ENCODE data around the gene SMPD4. TPM values are rescaled to one million over a fixed set of nuclear protein-coding genes. Genes with fewer than 3 reads are reported as not detected.
"Not testable (repeated sequence)": the region's sequence is repeated elsewhere in the genome, so short reads cannot be mapped to it uniquely, and the experiment has no call there.

The SMPD4 gene
- total RNA-seq, 2 experiments from 2014 or later: 81.2 to 89.9 TPM

DNA sequence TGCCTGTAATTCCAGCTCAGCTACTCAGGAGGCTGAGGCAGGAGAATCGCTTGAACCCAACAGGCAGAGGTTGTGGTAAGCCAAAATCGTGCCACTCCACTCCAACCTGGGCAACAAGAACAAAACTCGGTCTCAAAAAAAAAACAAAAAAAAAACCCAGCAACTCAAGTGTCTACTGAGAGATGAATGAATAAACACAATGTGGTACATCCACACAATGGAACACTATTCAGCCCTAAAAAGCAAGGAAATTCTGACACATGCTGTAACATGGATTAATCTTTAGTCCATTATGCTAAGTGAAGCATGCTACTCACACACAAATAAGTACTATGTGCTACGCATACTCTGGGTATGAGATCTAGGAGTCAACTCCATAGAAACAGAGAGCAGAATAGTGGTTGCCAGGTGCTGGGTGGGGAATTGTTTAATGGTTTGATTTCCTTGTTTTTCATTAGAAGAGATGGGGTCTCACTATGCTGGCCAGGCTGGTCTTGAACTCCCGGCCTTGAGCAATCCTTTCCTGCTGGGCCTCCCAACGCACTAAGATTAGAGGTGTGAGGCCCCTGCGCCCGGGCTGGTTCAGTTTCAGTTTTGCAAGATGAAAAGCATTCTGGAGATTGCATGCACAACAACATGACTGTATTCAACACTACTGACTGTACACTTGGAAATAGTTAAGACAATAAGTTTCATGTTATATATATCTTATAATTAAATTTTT lies 15.9 kb downstream of the SMPD4 start:
- Mint-ChIP-seq H3K4me1 (ENCODE audit: low read depth) (no peaks in the 10 kb centered on the region), H3K27ac (no peak overlapping the region), H3K9me3 (no peaks in the 10 kb centered on the region), H3K4me3 (no peak overlapping the region), H3K36me3 (ENCODE audit: low read depth) (peaks cover 74% of the 10 kb centered on the region), H3K27me3 (no peaks in the 10 kb centered on the region)
- no peaks in the 10 kb centered on the region for H3K27me3 ChIP-seq (ENCODE audit: control insufficient read depth in 1 of 2, insufficient read depth in 2 of 2, low read length in 2 of 2)
- no peak for DNase-seq
- TF ChIP-seq, protein P1, sequence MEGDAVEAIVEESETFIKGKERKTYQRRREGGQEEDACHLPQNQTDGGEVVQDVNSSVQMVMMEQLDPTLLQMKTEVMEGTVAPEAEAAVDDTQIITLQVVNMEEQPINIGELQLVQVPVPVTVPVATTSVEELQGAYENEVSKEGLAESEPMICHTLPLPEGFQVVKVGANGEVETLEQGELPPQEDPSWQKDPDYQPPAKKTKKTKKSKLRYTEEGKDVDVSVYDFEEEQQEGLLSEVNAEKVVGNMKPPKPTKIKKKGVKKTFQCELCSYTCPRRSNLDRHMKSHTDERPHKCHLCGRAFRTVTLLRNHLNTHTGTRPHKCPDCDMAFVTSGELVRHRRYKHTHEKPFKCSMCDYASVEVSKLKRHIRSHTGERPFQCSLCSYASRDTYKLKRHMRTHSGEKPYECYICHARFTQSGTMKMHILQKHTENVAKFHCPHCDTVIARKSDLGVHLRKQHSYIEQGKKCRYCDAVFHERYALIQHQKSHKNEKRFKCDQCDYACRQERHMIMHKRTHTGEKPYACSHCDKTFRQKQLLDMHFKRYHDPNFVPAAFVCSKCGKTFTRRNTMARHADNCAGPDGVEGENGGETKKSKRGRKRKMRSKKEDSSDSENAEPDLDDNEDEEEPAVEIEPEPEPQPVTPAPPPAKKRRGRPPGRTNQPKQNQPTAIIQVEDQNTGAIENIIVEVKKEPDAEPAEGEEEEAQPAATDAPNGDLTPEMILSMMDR (IDR thresholded peaks at IDR 0.05): no peak
- POLR2A ChIA-PET: no interaction called here
- CTCF ChIA-PET: no interaction called here
- intact Hi-C loops (cut with DNase I, micrococcal nuclease): no loop called here
- no peak overlapping the region for H3K27ac ChIP-seq (ENCODE audit: low read depth in 1 of 2, low read length in 2 of 2)
- no peak overlapping the region for H3K4me3 ChIP-seq (ENCODE audit: low read length)
- H3K36me3 ChIP-seq (ENCODE audit: insufficient read depth, low read length): peaks cover 58% of the 10 kb centered on the region
- no peaks in the 10 kb centered on the region for H3K4me1 ChIP-seq (ENCODE audit: insufficient read depth, low read length)
- H3K9me3 ChIP-seq (ENCODE audit: control insufficient read depth in 1 of 2, insufficient read depth in 1 of 2, low read length in 2 of 2): no peaks in the 10 kb centered on the region
- no peak for ATAC-seq (ENCODE audit: poor library complexity)

DNA sequence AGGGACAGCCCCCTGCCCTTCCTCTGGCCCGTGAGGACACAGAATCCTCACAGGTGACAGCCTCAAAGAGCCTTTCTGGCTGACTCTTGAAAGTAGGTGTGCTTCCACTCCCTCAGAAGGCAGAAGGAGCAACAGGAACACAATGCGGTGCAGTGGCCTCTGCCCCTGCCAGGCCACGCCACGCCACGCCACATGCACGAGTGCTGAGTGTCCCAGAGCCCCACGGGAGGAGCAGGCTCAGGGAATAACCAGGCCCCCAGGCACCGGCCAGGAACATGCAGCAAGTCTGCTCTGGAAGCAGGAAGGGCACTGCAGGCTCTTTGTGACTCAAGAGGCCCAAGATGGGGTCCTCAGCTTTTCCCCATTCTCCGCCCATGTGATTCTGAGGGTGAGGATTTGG lies 18.4 kb downstream of the SMPD4 start:
- TF ChIP-seq, protein P1 (IDR thresholded peaks at IDR 0.05): no peak
- peaks cover 53% of the 10 kb centered on the region for H3K36me3 ChIP-seq (ENCODE audit: insufficient read depth, low read length)

DNA sequence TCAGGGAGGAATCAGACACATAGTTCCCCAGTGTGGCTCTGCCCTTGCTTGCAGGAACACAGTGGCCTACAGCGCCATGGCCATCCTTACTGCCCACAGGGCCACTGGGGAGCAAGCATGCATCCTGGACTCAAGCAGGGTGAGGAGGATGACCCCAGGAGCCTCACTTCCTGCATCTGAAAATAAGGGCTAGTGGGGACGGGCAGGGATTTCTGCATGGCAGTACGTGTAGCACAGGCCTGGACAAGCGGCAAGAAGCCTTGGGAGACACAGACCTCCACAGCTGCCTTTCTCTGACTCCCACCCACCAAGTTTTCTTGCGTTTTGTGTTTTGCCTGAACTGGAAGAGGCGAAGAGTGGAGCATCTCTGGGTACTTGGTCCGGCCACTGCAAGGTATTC lies 18.9 kb downstream of the SMPD4 start:
- POLR2A ChIA-PET; intact Hi-C loops (cut with DNase I, micrococcal nuclease); ATAC-seq (ENCODE audit: poor library complexity); H3K9me3 Mint-ChIP-seq; H3K27me3 Mint-ChIP-seq; H3K27ac ChIP-seq (ENCODE audit: low read depth in 1 of 2, low read length in 2 of 2); H3K27ac Mint-ChIP-seq; DNase-seq; H3K4me3 ChIP-seq (ENCODE audit: low read length); H3K4me1 Mint-ChIP-seq (ENCODE audit: low read depth); CTCF ChIA-PET; H3K9me3 ChIP-seq (ENCODE audit: control insufficient read depth in 1 of 2, insufficient read depth in 1 of 2, low read length in 2 of 2); H3K27me3 ChIP-seq (ENCODE audit: control insufficient read depth in 1 of 2, insufficient read depth in 2 of 2, low read length in 2 of 2); H3K4me3 Mint-ChIP-seq; H3K4me1 ChIP-seq (ENCODE audit: insufficient read depth, low read length): not testable (repeated sequence)
- H3K36me3 ChIP-seq (ENCODE audit: insufficient read depth, low read length): peaks cover 52% of the 10 kb centered on the region
- peaks cover 75% of the 10 kb centered on the region for H3K36me3 Mint-ChIP-seq (ENCODE audit: low read depth)

More for the DNA sequence above, 18.4 kb downstream of the SMPD4 start:
- ChIA-PET POLR2A (no interaction called here), CTCF (no interaction called here)
- Mint-ChIP-seq H3K4me3 (no peak overlapping the region), H3K27ac (no peak overlapping the region), H3K9me3 (no peaks in the 10 kb centered on the region), H3K27me3 (no peaks in the 10 kb centered on the region), H3K4me1 (ENCODE audit: low read depth) (no peaks in the 10 kb centered on the region), H3K36me3 (ENCODE audit: low read depth) (peaks cover 76% of the 10 kb centered on the region)
- DNase-seq: no peak
- Histone ChIP-seq H3K9me3 (ENCODE audit: control insufficient read depth in 1 of 2, insufficient read depth in 1 of 2, low read length in 2 of 2) (no peaks in the 10 kb centered on the region), H3K4me1 (ENCODE audit: insufficient read depth, low read length) (no peaks in the 10 kb centered on the region), H3K4me3 (ENCODE audit: low read length) (no peak overlapping the region), H3K27ac (ENCODE audit: low read depth in 1 of 2, low read length in 2 of 2) (no peak overlapping the region), H3K27me3 (ENCODE audit: control insufficient read depth in 1 of 2, insufficient read depth in 2 of 2, low read length in 2 of 2) (no peaks in the 10 kb centered on the region)
- intact Hi-C loops (cut with DNase I, micrococcal nuclease): no loop called here
- ATAC-seq (ENCODE audit: poor library complexity): no peak

DNA sequence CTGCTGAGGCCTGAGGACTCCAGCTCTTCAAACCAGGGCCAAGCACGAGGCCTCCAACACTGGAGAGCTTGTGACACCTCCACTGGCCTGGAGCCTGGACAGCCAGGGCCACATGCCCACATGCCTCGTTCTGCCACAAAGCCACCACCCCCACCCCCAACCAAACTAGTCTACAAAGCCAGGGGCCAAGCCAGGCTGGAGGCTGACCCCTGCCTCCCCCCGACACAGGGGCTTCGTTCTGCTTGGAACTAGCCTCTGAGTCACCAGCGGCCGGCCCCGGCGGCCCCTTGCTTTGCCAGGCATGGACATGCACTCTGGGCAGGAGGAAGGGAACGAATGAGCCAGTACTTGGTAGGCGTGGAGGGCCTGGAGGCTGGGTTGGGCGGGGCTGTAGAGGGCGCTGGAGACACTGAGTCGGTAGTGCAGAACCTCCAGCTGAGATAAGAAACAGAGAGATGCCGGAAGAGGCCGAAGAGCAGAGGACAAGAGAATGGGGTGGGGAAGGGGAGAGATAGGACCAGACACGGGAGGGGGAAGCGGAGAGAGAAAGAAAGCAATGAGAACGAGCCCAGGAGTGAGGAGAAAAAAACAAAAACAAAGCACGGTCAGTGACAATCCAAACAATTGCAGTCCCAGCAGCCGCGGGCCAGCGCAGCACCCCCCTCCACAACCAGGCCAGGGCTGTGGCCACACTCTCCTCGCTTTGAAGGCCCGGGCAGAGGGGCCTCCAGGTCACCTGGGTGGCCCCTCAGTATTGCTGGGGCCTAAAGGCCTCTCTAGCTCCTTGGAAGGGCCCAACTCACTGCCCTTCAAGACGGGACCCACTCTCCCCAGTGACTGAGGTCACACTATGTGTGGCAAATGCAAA lies 20.3 kb downstream of the SMPD4 start:
- DNase-seq; ATAC-seq (ENCODE audit: poor library complexity); H3K4me3 Mint-ChIP-seq; CTCF ChIA-PET; H3K27ac ChIP-seq (ENCODE audit: low read depth in 1 of 2, low read length in 2 of 2); H3K9me3 Mint-ChIP-seq; H3K27me3 Mint-ChIP-seq; H3K27me3 ChIP-seq (ENCODE audit: control insufficient read depth in 1 of 2, insufficient read depth in 2 of 2, low read length in 2 of 2); H3K9me3 ChIP-seq (ENCODE audit: control insufficient read depth in 1 of 2, insufficient read depth in 1 of 2, low read length in 2 of 2); H3K4me1 Mint-ChIP-seq (ENCODE audit: low read depth); POLR2A ChIA-PET; H3K4me1 ChIP-seq (ENCODE audit: insufficient read depth, low read length); intact Hi-C loops (cut with DNase I, micrococcal nuclease); H3K4me3 ChIP-seq (ENCODE audit: low read length); H3K27ac Mint-ChIP-seq: not testable (repeated sequence)
- H3K36me3 Mint-ChIP-seq (ENCODE audit: low read depth): peaks cover 69% of the 10 kb centered on the region
- peaks cover 39% of the 10 kb centered on the region for H3K36me3 ChIP-seq (ENCODE audit: insufficient read depth, low read length)
